UCSD-AML1 (cell line): ENCODE data around the gene SERP2.

Source experiments
- DNase-seq: peaks from one replicate; lab custom pipeline; 2025; ENCODE audit not compliant: unreplicated experiment; lab: John Stamatoyannopoulos, UW

The SERP2 gene

GRCh38 chr13:44409595-44409994 lies 36.0 kb downstream of the SERP2 start:
- DNase-seq: no peak

- DNase-seq: no peak
These were observed 36.8 kb downstream of the SERP2 start for GRCh38 chr13:44410328-44410859.

- DNase-seq: no peak
These were observed 38.2 kb downstream of the SERP2 start for GRCh38 chr13:44411841-44412240.

- no peak for DNase-seq
These were observed 38.8 kb downstream of the SERP2 start for GRCh38 chr13:44412346-44412935.

- no peak for DNase-seq
These were observed 39.5 kb downstream of the SERP2 start for GRCh38 chr13:44413095-44413494.

- peak; percentile 49 for DNase-seq
These were observed 41.1 kb downstream of the SERP2 start for GRCh38 chr13:44414716-44415115.

GRCh38 chr13:44415815-44416214 lies 42.2 kb downstream of the SERP2 start:
- peak; percentile 64 for DNase-seq

GRCh38 chr13:44416301-44416700 lies 42.7 kb downstream of the SERP2 start:
- peak; percentile 70 for DNase-seq

- no peak for DNase-seq
These were observed 43.1 kb downstream of the SERP2 start for GRCh38 chr13:44416744-44417143.

- DNase-seq: no peak
These were observed 43.8 kb downstream of the SERP2 start for GRCh38 chr13:44417446-44417845.

GRCh38 chr13:44417876-44418275 lies 44.3 kb downstream of the SERP2 start:
- DNase-seq: no peak

- no peak for DNase-seq
These were observed 47.0 kb downstream of the SERP2 start for GRCh38 chr13:44420376-44421220.

GRCh38 chr13:44421853-44422525 lies 48.4 kb downstream of the SERP2 start:
- DNase-seq: no peak

- no peak for DNase-seq
These were observed 49.4 kb downstream of the SERP2 start for GRCh38 chr13:44422755-44423643.

- no peak for DNase-seq
These were observed 50.2 kb downstream of the SERP2 start for GRCh38 chr13:44423824-44424223.

GRCh38 chr13:44425041-44425814 lies 51.6 kb downstream of the SERP2 start:
- DNase-seq: no peak

GRCh38 chr13:44425815-44426078 lies 52.1 kb downstream of the SERP2 start:
- no peak for DNase-seq

GRCh38 chr13:44426461-44426860 lies 52.8 kb downstream of the SERP2 start:
- DNase-seq: no peak

- DNase-seq: no peak
These were observed 55.7 kb downstream of the SERP2 start for GRCh38 chr13:44429311-44429710.

- DNase-seq: no peak
These were observed 57.5 kb downstream of the SERP2 start for GRCh38 chr13:44431150-44431549.
